GM06990 (cell line): Measurements from ENCODE around the gene PPP4R2.

Experiments
- DNase-seq: peaks from one replicate; pipeline ENCODE4 v3.0.0-alpha.2; 2011; ENCODE audit not compliant: insufficient read length; ENCODE audit errors: extremely low read depth
- H3K27me3 ChIP-seq: replicated peaks from 2 replicates; pipeline ENCODE4 v1.6.0; 2011; ENCODE audit warnings: low read length; ENCODE audit not compliant: control insufficient read depth, insufficient read depth
- H3K36me3 ChIP-seq: 2 replicates; pipeline ENCODE4 v1.5.1; 2011; ENCODE audit warnings: low read length; ENCODE audit not compliant: control insufficient read depth, insufficient read depth
- H3K4me3 ChIP-seq: replicated peaks from 2 replicates; pipeline ENCODE4 v1.5.1; 2011; ENCODE audit warnings: low read depth, mild to moderate bottlenecking, control low read depth, low read length
- TF ChIP-seq, protein P1 (sequence below): IDR thresholded peaks from 2 replicates; pipeline ENCODE4 v1.5.1; 2011; ENCODE audit warnings: low read length, control low read depth, mild to moderate bottlenecking, inconsistent platforms; ENCODE audit not compliant: insufficient read depth, poor library complexity, severe bottlenecking

The PPP4R2 gene

DNA sequence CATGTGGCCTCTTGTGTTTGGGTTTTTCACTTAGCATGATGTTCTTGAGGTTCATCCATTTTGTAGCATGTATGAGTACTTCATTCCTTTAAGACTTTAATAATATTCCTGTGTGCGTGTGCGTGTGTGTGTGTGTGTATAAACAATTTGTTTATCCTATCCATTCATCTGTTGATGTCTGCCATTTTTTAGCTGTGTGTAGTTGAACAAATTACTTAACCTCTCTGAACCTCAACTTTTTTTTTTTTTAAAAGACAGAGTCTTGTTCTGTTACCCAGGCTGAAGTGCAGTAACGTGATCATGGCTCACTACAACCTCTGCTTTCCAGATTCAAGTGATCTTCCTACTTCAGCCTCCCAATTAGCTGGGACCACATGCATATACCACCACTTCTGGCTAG, 112.1 kb downstream of the PPP4R2 start:
- no peaks in the 10 kb centered on the region; the same call in none of the 2 replicates for H3K27me3 ChIP-seq
- H3K4me3 ChIP-seq, result no peak overlapping the region
- TF ChIP-seq, protein P1, sequence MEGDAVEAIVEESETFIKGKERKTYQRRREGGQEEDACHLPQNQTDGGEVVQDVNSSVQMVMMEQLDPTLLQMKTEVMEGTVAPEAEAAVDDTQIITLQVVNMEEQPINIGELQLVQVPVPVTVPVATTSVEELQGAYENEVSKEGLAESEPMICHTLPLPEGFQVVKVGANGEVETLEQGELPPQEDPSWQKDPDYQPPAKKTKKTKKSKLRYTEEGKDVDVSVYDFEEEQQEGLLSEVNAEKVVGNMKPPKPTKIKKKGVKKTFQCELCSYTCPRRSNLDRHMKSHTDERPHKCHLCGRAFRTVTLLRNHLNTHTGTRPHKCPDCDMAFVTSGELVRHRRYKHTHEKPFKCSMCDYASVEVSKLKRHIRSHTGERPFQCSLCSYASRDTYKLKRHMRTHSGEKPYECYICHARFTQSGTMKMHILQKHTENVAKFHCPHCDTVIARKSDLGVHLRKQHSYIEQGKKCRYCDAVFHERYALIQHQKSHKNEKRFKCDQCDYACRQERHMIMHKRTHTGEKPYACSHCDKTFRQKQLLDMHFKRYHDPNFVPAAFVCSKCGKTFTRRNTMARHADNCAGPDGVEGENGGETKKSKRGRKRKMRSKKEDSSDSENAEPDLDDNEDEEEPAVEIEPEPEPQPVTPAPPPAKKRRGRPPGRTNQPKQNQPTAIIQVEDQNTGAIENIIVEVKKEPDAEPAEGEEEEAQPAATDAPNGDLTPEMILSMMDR, result no peak
- H3K36me3 ChIP-seq, result no peaks in the 10 kb centered on the region
- no peak for DNase-seq

DNA sequence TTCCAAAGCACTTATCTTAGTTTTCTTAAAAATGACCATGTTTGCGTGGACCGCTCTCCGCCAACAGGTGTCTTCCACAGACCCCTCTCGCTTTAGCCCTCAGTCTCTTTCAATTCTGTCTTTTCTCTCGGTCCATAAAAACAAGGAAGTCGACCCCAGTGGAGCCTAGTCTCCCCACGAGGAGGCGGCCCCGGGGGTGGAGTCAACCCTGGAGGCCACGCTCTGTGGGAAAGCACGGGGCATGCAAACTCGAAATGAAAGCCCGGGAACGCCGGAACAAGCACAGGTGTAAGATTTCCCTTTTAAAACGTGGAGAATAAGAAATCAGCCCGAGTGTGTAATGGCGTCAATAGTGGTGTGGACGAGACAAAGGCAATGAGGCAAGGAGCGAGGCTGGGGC, 113.9 kb downstream of the PPP4R2 start:
- no peaks in the 10 kb centered on the region; the same call in none of the 2 replicates for H3K27me3 ChIP-seq
- DNase-seq, result no peak
- H3K36me3 ChIP-seq, result no peaks in the 10 kb centered on the region
- TF ChIP-seq, protein P1, result no peak
- H3K4me3 ChIP-seq, result no peak overlapping the region

DNA sequence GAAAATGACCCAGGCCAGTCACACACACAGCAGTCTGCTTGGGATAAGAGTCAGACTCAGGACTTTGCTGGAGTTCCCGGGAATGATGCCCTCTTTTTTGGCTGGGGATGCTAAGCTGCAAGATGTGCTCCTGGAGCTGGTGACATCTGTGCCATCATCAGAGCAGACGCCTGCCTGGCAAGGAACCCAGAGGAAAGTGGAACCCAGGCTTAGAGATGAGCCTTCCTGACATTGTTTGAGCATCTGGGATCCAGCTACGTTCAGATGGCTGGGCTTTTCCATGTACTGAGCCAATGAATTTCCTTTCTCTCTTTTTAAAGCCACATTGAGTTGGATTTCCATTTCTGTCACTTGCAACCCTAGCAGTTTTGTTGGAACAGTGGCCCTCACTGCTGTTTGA, 118.1 kb downstream of the PPP4R2 start:
- H3K36me3 ChIP-seq, result no peaks in the 10 kb centered on the region
- DNase-seq, result no peak
- no peak overlapping the region for H3K4me3 ChIP-seq
- no peaks in the 10 kb centered on the region; the same call in 1 of the 2 replicates for H3K27me3 ChIP-seq
- TF ChIP-seq, protein P1, result no peak

DNA sequence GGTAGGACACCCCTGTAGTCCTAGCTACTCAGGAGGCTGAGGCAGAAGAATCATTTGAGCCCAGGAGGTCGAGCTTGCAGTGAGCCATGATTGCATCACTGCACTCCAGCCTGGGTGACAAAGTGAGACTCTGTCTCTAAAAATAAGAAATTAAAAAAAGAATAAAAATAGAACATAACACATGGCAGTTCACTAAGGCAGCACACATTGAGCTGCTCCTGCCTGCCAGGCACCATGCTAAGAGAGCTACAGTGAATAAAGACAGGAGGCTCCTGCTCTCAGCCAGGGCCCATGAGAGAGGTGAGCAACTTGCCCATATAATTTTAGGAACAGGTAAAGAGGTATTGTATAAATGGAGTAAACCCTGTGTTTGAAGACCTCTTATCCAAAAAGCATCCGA, 119.2 kb downstream of the PPP4R2 start:
- Histone ChIP-seq H3K36me3 (no peaks in the 10 kb centered on the region), H3K4me3 (no peak overlapping the region), H3K27me3 (no peaks in the 10 kb centered on the region; the same call in none of the 2 replicates)
- TF ChIP-seq, protein P1, result no peak
- DNase-seq, result no peak
